ENCODE data around the gene DCUN1D2. TPM values are rescaled to one million over a fixed set of nuclear protein-coding genes. Genes with fewer than 3 reads are reported as not detected.

Gene DCUN1D2
- total RNA-seq, 1 donor from 2014 or later, result 17.0 TPM

- Mint-ChIP-seq H3K9me3 (ENCODE audit: low read depth) (no peaks in the 10 kb centered on the region), H3K36me3 (ENCODE audit: low read depth) (peaks cover 18% of the 10 kb centered on the region), H3K4me1 (ENCODE audit: low read depth) (peaks cover 9% of the 10 kb centered on the region), H3K4me3 (ENCODE audit: unreplicated experiment) (no peak overlapping the region), H3K27ac (ENCODE audit: unreplicated experiment) (no peak overlapping the region), H3K27me3 (ENCODE audit: low read depth) (no peaks in the 10 kb centered on the region)
- TF ChIP-seq CTCF (IDR thresholded peaks at IDR 0.05), result no peak
- DNase-seq (ENCODE audit: low spot score), result no peak
Measured at GRCh38 chr13:113457510-113457909, 33.0 kb downstream of the DCUN1D2 start.

GRCh38 chr13:113456116-113456702 is 34.3 kb downstream of the DCUN1D2 start:
- peaks cover 18% of the 10 kb centered on the region for H3K36me3 Mint-ChIP-seq (ENCODE audit: low read depth)
- H3K4me1 Mint-ChIP-seq (ENCODE audit: low read depth), result peaks cover 9% of the 10 kb centered on the region
- no peak for TF ChIP-seq CTCF (IDR thresholded peaks at IDR 0.05)
- no peak overlapping the region for H3K27ac Mint-ChIP-seq (ENCODE audit: unreplicated experiment)
- no peak overlapping the region for H3K4me3 Mint-ChIP-seq (ENCODE audit: unreplicated experiment)
- no peaks in the 10 kb centered on the region for H3K27me3 Mint-ChIP-seq (ENCODE audit: low read depth)
- no peaks in the 10 kb centered on the region for H3K9me3 Mint-ChIP-seq (ENCODE audit: low read depth)
- no peak for DNase-seq (ENCODE audit: low spot score)

- TF ChIP-seq CTCF (IDR thresholded peaks at IDR 0.05), result no peak
- H3K36me3 Mint-ChIP-seq (ENCODE audit: low read depth), result peaks cover 17% of the 10 kb centered on the region
Measured at GRCh38 chr13:113455384-113455783, 35.1 kb downstream of the DCUN1D2 start.

GRCh38 chr13:113454936-113455335 is 35.6 kb downstream of the DCUN1D2 start:
- H3K4me1 Mint-ChIP-seq (ENCODE audit: low read depth), result peaks cover 9% of the 10 kb centered on the region
- no peak for DNase-seq (ENCODE audit: low spot score)
- TF ChIP-seq CTCF (IDR thresholded peaks at IDR 0.05), result no peak
- H3K9me3 Mint-ChIP-seq (ENCODE audit: low read depth), result no peaks in the 10 kb centered on the region
- no peaks in the 10 kb centered on the region for H3K27me3 Mint-ChIP-seq (ENCODE audit: low read depth)
- no peak overlapping the region for H3K27ac Mint-ChIP-seq (ENCODE audit: unreplicated experiment)
- H3K36me3 Mint-ChIP-seq (ENCODE audit: low read depth), result peaks cover 13% of the 10 kb centered on the region
- no peak overlapping the region for H3K4me3 Mint-ChIP-seq (ENCODE audit: unreplicated experiment)

More at GRCh38 chr13:113455384-113455783, 35.1 kb downstream of the DCUN1D2 start:
- DNase-seq (ENCODE audit: low spot score), result no peak
- no peak overlapping the region for H3K4me3 Mint-ChIP-seq (ENCODE audit: unreplicated experiment)
- H3K4me1 Mint-ChIP-seq (ENCODE audit: low read depth), result peaks cover 9% of the 10 kb centered on the region
- H3K27ac Mint-ChIP-seq (ENCODE audit: unreplicated experiment), result no peak overlapping the region
- H3K27me3 Mint-ChIP-seq (ENCODE audit: low read depth), result no peaks in the 10 kb centered on the region
- no peaks in the 10 kb centered on the region for H3K9me3 Mint-ChIP-seq (ENCODE audit: low read depth)

- no peak for TF ChIP-seq CTCF (IDR thresholded peaks at IDR 0.05)
- H3K36me3 Mint-ChIP-seq (ENCODE audit: low read depth), result peaks cover 9% of the 10 kb centered on the region
- H3K27ac Mint-ChIP-seq (ENCODE audit: unreplicated experiment), result no peak within 1 kb of the TSS
- no peaks in the 10 kb centered on the region for H3K27me3 Mint-ChIP-seq (ENCODE audit: low read depth)
- no peaks in the 10 kb centered on the region for H3K9me3 Mint-ChIP-seq (ENCODE audit: low read depth)
- no peak within 1 kb of the TSS for H3K4me3 Mint-ChIP-seq (ENCODE audit: unreplicated experiment)
- H3K4me1 Mint-ChIP-seq (ENCODE audit: low read depth), result peaks cover 6% of the 10 kb centered on the region
- DNase-seq (ENCODE audit: low spot score), result no peak
Measured at GRCh38 chr13:113452942-113453901, 37.3 kb downstream of the DCUN1D2 start, which contains the start of gene ADPRHL1. Gene ADPRHL1, minus strand, starts transcription at chr13:113453488. Its CDS starts 51 bp downstream, at chr13:113453437.

All from chondrocyte (in vitro differentiated cells).